Mucosa of descending colon (tissue), 3 donors: ENCODE data around the gene TMEM119. TPM values are rescaled to one million over a fixed set of nuclear protein-coding genes. Genes with fewer than 3 reads are reported as not detected.

Source experiments
- ATAC-seq: fragments of 200-7000 bp; cut with Tn5 transposase; one replicate; pipeline ENCODE4 v1.9.1; 2020; ENCODE audit warnings: mild to moderate bottlenecking, moderate library complexity
- DNase-seq, 3 donors: peaks; one replicate each; pipeline ENCODE4 v3.0.0-alpha.2; 2020
- H3K36me3 ChIP-seq: fragments of 200-600 bp; one replicate; pipeline ENCODE4 v1.8.0; 2021; ENCODE audit warnings: low read depth, mild to moderate bottlenecking
- H3K4me1 ChIP-seq: fragments of 200-600 bp; one replicate; pipeline ENCODE4 v1.8.0; 2021; ENCODE audit warnings: low read depth, mild to moderate bottlenecking
- H3K4me3 ChIP-seq: fragments of 200-600 bp; one replicate; pipeline ENCODE4 v1.8.0; 2021; ENCODE audit warnings: mild to moderate bottlenecking
- H3K9me3 ChIP-seq: fragments of 200-600 bp; one replicate; pipeline ENCODE4 v1.8.0; 2021; ENCODE audit warnings: mild to moderate bottlenecking
- CTCF ChIP-seq: fragments of 200-600 bp; IDR thresholded peaks from one replicate; pipeline ENCODE4 v1.8.0; 2022; ENCODE audit warnings: antibody characterized with exemption, mild to moderate bottlenecking
- intact Hi-C, 2 donors: fragments of 100-400 bp; cut with DNase I in 1 of 2; cut with micrococcal nuclease in 1 of 2; formaldehyde crosslinking; loops; one replicate each; pipeline versions ENCODE4 v1.11.0 to v1.11.1; 2022; cut with DNase I, micrococcal nuclease
- total RNA-seq, 3 donors: library from RNA; stranded (reverse); fragmentation: NEBNext Ultra II Directional in 2 of 3; extraction: Animal tissue kit (Norgen Biotek cat#: 25700) in 2 of 3; gene quantifications; one replicate each; pipeline versions ENCODE4 v1.2.1 to v1.2.4, GENCODE V29; 2021 to 2023
- donor health status: DM: no; HTN: no; CAD: no; lungs with moderate emphysema.
- donor health status: DM: no; HTN: no; CAD: no.
- donor health status: DM: no; HTN: yes; CAD: no.

The TMEM119 gene
- total RNA-seq, 3 donors from 2014 or later, result 4.1 to 7.0 (median 5.1) TPM

GRCh38 chr12:108572166-108572790 is 25.6 kb downstream of the TMEM119 start:
- peak in 1 of 3 donors; percentile 35 for DNase-seq
- Histone ChIP-seq H3K4me1 (peaks cover 22% of the 10 kb centered on the region), H3K9me3 (no peaks in the 10 kb centered on the region), H3K36me3 (peaks cover 12% of the 10 kb centered on the region), H3K4me3 (no peak overlapping the region)
- intact Hi-C loops, result no loop called here
- peak; percentile 81 for ATAC-seq
- no peak for TF ChIP-seq CTCF

GRCh38 chr12:108571609-108572165 is 26.2 kb downstream of the TMEM119 start:
- DNase-seq (no peak), ATAC-seq (no peak)
- Histone ChIP-seq H3K4me1 (peaks cover 22% of the 10 kb centered on the region), H3K9me3 (no peaks in the 10 kb centered on the region), H3K4me3 (no peak overlapping the region), H3K36me3 (peaks cover 17% of the 10 kb centered on the region)
- intact Hi-C loops, result no loop called here
- no peak for TF ChIP-seq CTCF

GRCh38 chr12:108570743-108571608 is 26.9 kb downstream of the TMEM119 start:
- intact Hi-C loops, result no loop called here
- DNase-seq, result no peak

GRCh38 chr12:108568338-108569154 is 29.3 kb downstream of the TMEM119 start:
- ATAC-seq (peak; percentile 47), DNase-seq (peak in 1 of 3 donors; percentile 43)
- no peak for TF ChIP-seq CTCF
- Histone ChIP-seq H3K4me1 (peaks cover 31% of the 10 kb centered on the region), H3K4me3 (no peak overlapping the region), H3K9me3 (no peaks in the 10 kb centered on the region), H3K36me3 (peaks cover 17% of the 10 kb centered on the region)
- intact Hi-C loops, result loop anchor here in 1 of 2 donors (5.0 to 10.0 kb wide), 3 partner anchors 49 to 526 kb away; partner anchors contain the start of genes ALKBH2 and UNG

More at GRCh38 chr12:108570743-108571608, 26.9 kb downstream of the TMEM119 start:
- Histone ChIP-seq H3K36me3 (peaks cover 17% of the 10 kb centered on the region), H3K4me1 (peaks cover 26% of the 10 kb centered on the region), H3K9me3 (no peaks in the 10 kb centered on the region), H3K4me3 (no peak overlapping the region)
- TF ChIP-seq CTCF, result no peak
- ATAC-seq, result no peak
